Memory B cell (primary cell): Measurements from ENCODE around the gene TMPRSS4.

Source experiments
- ATAC-seq: fragments of 150-1000 bp; cut with Tn5 transposase; 2 replicates; pipeline ENCODE4 v1.10.0; 2021; ENCODE audit warnings: low read depth, mild to moderate bottlenecking, moderate library complexity
- DNase-seq, 2 donors: peaks; one replicate each; pipeline ENCODE4 v3.0.0; 2022; ENCODE audit warnings: low spot score in 2 of 2
- H3K27ac Mint-ChIP-seq: one replicate; pipeline ENCODE4 v1.8.0; 2022; ENCODE audit warnings: mild to moderate bottlenecking, moderate library complexity, mixed read lengths
- H3K27me3 Mint-ChIP-seq: one replicate; pipeline ENCODE4 v1.8.0; 2022; ENCODE audit warnings: mixed read lengths
- H3K36me3 Mint-ChIP-seq: one replicate; pipeline ENCODE4 v1.8.0; 2022; ENCODE audit warnings: mild to moderate bottlenecking, mixed read lengths
- H3K4me1 Mint-ChIP-seq: one replicate; pipeline ENCODE4 v1.8.0; 2022; ENCODE audit warnings: mixed read lengths
- H3K4me3 Mint-ChIP-seq: one replicate; pipeline ENCODE4 v1.8.0; 2022; ENCODE audit warnings: mild to moderate bottlenecking, moderate library complexity, mixed read lengths
- H3K9me3 Mint-ChIP-seq: one replicate; pipeline ENCODE4 v1.8.0; 2022; ENCODE audit warnings: mixed read lengths

Gene TMPRSS4

DNA sequence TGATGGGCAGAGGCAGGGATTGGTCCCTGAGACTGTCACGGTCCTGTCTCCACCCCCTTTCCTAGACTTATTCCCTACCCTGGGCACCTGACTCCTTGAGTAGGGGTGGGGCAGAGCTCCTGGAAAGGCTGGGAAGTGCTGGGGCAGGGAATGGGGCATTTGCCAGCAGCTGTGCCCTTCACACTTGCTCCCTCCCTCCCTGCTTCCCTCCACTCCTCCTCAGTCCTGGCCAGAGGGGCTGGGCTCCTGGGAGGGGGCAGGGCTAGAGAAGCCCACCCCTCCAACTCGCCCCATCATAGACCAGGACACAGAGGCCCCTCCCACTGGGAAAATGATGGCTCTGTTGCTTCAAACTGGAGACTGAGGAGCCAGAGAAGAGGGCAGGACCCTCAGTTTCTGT, 88.0 kb downstream of the TMPRSS4 start:
- Mint-ChIP-seq H3K27ac (no peak overlapping the region), H3K9me3 (no peaks in the 10 kb centered on the region), H3K36me3 (no peaks in the 10 kb centered on the region), H3K27me3 (peaks cover 20% of the 10 kb centered on the region), H3K4me1 (no peaks in the 10 kb centered on the region), H3K4me3 (no peak overlapping the region)
- DNase-seq, result no peak
- ATAC-seq, result no peak

DNA sequence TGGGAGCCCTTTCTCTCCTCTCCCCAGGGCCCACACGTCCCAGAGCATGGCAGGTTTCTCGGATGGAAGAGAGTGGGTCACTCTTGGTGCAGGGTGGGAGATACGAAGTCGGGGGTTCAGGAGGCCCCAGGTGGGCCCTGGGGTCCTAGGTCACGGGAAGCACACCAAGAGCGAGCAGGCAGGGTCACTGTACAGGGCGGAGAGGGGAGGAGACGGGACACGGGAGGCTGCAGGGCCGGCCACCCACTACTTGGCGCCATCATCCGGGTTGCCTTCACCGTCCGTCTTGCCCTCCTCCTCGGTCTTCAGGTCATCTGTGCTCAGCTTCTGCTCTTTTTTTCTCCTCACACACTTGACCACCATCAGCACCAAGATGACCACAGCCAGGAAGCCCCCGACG, 89.8 kb downstream of the TMPRSS4 start:
- no peak overlapping the region for H3K4me3 Mint-ChIP-seq
- no peak for ATAC-seq
- peaks cover 20% of the 10 kb centered on the region for H3K27me3 Mint-ChIP-seq
- H3K27ac Mint-ChIP-seq, result no peak overlapping the region
- no peaks in the 10 kb centered on the region for H3K36me3 Mint-ChIP-seq
- no peak for DNase-seq
- no peaks in the 10 kb centered on the region for H3K9me3 Mint-ChIP-seq
- no peaks in the 10 kb centered on the region for H3K4me1 Mint-ChIP-seq

DNA sequence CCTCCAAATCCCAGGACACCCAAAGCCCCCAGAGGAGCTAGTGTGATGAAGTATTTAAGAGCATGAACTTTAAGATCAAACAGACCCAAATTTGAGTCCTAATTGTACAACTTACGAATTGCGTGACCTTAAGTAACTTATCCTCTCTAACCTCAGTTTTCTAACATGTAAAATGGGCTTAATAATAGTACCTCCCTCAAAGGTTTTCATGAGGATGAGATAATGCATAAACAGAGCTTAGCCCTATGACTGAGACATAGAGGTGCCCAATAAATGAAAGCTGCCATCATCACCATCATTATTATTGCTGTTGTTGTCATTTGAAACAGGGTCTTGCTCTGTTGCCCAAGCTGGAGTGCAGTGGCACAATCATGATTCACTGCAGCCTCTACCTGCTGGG, 90.4 kb downstream of the TMPRSS4 start:
- ATAC-seq (no peak), DNase-seq (no peak)
- Mint-ChIP-seq H3K4me3 (no peak overlapping the region), H3K9me3 (no peaks in the 10 kb centered on the region), H3K36me3 (no peaks in the 10 kb centered on the region), H3K27me3 (peaks cover 16% of the 10 kb centered on the region), H3K4me1 (no peaks in the 10 kb centered on the region), H3K27ac (no peak overlapping the region)

- ATAC-seq, result no peak
- H3K9me3 Mint-ChIP-seq, result no peaks in the 10 kb centered on the region
Measured at GRCh38 chr11:118167906-118168305, 91.0 kb downstream of the TMPRSS4 start.

GRCh38 chr11:118168316-118168715, 91.4 kb downstream of the TMPRSS4 start:
- DNase-seq (no peak), ATAC-seq (no peak)
- peaks cover 13% of the 10 kb centered on the region for H3K27me3 Mint-ChIP-seq
- H3K9me3 Mint-ChIP-seq, result no peaks in the 10 kb centered on the region
- H3K4me1 Mint-ChIP-seq, result no peaks in the 10 kb centered on the region
- H3K36me3 Mint-ChIP-seq, result no peaks in the 10 kb centered on the region
- no peak overlapping the region for H3K4me3 Mint-ChIP-seq
- H3K27ac Mint-ChIP-seq, result no peak overlapping the region

More at GRCh38 chr11:118167906-118168305, 91.0 kb downstream of the TMPRSS4 start:
- Mint-ChIP-seq H3K36me3 (no peaks in the 10 kb centered on the region), H3K4me3 (no peak overlapping the region), H3K27me3 (peaks cover 13% of the 10 kb centered on the region), H3K27ac (no peak overlapping the region), H3K4me1 (no peaks in the 10 kb centered on the region)
- no peak for DNase-seq

DNA sequence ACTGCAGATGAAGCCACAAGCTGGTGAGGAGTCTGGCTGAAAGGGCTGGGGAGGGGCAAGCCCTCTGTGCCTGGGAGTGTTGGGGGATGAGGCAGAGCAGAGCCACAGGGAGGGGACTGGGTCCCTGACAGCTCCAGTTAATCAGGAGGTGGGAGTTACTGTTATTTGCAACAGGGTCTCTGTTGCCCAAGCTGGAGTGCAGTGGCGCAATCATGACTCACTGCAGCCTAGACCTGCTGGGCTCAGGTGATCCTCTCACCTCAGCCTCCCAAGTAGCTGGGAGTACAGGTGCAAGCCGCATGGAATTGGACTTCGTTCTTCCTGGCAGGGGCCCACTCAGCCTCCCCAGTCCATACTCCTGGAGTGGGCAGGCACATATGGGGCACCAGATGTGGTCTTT, 91.9 kb downstream of the TMPRSS4 start:
- Mint-ChIP-seq H3K4me3 (no peak overlapping the region), H3K4me1 (no peaks in the 10 kb centered on the region), H3K27ac (no peak overlapping the region), H3K9me3 (no peaks in the 10 kb centered on the region), H3K36me3 (no peaks in the 10 kb centered on the region), H3K27me3 (peaks cover 10% of the 10 kb centered on the region)
- DNase-seq (no peak), ATAC-seq (no peak)

DNA sequence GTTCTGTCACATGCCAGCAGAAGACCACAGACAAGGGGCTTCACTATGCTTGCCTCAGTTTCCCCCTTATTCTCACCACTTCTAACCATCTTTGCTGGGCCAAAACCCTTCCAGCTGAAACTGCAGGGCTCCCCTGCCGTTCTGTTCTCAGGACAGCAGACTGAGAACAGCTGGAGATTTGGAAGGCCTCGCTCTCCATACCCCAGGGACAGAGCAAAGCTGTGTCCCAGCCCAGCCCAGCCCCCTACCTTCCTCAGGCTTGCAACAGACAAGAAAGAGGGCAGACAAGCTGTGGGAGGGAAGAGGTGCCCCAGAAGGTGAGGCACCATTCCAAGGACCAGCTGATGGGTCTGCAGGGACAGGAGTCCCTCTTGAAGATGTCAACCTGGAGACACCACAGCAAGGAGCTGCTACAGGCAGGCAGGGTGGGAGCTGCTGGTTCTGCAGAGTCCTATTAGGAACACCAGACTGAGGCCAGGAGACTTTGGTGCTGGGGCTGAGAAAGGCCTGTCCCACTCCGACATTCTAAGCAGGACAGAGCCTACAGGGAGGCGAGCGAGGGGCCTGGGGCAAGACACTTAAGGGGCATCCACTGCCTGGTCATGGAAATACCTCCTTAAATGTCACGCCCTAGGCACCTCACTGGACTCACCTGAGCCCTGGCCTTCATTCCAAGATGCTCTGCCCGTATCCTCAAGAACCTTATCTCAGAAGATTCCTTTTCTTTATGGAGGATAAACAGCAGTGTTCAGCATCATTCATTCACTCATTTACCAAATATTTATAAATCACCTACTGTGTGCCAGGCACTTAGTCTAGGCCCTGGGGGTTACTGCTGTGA, 92.6 kb downstream of the TMPRSS4 start:
- no peak overlapping the region for H3K27ac Mint-ChIP-seq
- no peak for ATAC-seq
- H3K9me3 Mint-ChIP-seq, result no peaks in the 10 kb centered on the region
- H3K36me3 Mint-ChIP-seq, result no peaks in the 10 kb centered on the region
- H3K27me3 Mint-ChIP-seq, result peaks cover 9% of the 10 kb centered on the region
- no peak for DNase-seq
- no peak overlapping the region for H3K4me3 Mint-ChIP-seq
- no peaks in the 10 kb centered on the region for H3K4me1 Mint-ChIP-seq

GRCh38 chr11:118170231-118170630, 93.4 kb downstream of the TMPRSS4 start:
- Mint-ChIP-seq H3K36me3 (no peaks in the 10 kb centered on the region), H3K27me3 (peaks cover 10% of the 10 kb centered on the region), H3K4me3 (no peak overlapping the region), H3K9me3 (no peaks in the 10 kb centered on the region), H3K27ac (no peak overlapping the region), H3K4me1 (no peaks in the 10 kb centered on the region)
- no peak for ATAC-seq
- DNase-seq, result no peak

- Mint-ChIP-seq H3K4me3 (no peak overlapping the region), H3K9me3 (no peaks in the 10 kb centered on the region), H3K4me1 (no peaks in the 10 kb centered on the region), H3K36me3 (no peaks in the 10 kb centered on the region), H3K27me3 (peaks cover 12% of the 10 kb centered on the region), H3K27ac (no peak overlapping the region)
- ATAC-seq (no peak), DNase-seq (no peak)
Measured at GRCh38 chr11:118170882-118171268, 94.0 kb downstream of the TMPRSS4 start.
